ENCODE measurements around the gene KCNN4.
"Not testable (repeated sequence)": the region's sequence is repeated elsewhere in the genome, so short reads cannot be mapped to it uniquely, and the experiment has no call there.

KCNN4 gene

DNA sequence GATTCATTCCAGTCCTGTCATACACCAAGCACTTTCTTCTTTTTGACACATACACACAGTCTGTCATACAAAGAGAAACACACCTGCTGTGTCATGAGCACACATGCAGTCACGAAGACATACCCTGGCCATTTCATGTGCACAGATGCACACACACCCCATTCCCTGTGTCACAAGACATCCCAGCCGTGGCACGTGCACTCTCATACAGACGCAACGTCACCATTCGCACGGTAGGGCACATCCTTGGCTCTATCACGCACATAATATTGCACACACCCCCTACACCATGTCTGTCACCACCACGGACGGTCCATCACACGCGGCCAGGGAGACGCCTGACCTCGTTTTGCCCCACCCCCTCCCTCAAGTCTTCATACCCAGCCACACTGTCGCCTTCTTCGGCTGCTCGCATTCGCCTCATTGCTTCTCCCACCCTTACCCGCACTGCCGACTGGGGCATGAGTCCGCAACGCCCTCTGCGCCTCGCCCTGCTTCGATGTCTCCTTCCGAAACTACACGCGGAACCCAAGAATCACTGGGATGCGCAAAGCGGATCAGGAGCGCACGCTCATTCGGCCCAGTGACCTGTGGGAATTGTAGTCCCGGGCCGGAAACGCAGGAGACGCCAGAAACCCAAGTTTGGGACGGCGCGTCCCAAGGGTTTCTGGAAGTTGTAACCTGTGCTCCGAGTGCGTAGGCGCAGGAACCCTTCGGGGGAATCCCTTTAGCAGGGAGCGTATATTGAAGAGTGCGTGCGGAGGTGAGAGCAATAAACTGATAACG, 39.5 kb upstream of the KCNN4 start:
- Histone ChIP-seq H3K79me1 (ENCODE audit: low read length) (no peaks in the 10 kb centered on the region), H3K4me2 (ENCODE audit: low read length) (no peak overlapping the region), H2BK15ac (replicated peaks; ENCODE audit: low read depth) (no peak overlapping the region), H2BK120ac (ENCODE audit: low read depth, low read length) (no peak overlapping the region), H3K56ac (ENCODE audit: low read length) (no peak overlapping the region), H3K4ac (ENCODE audit: low read depth, low read length) (no peak overlapping the region), H4K5ac (ENCODE audit: low read length) (no peak overlapping the region), H3K27ac (ENCODE audit: low read depth, low read length) (no peak overlapping the region), H3K18ac (ENCODE audit: low read length) (no peak overlapping the region), H3K9ac (ENCODE audit: low read length) (no peak overlapping the region), H3K27me3 (ENCODE audit: insufficient read depth, low read length, poor library complexity) (no peaks in the 10 kb centered on the region), H2AK5ac (ENCODE audit: low read length) (no peak overlapping the region), H3K79me2 (ENCODE audit: control insufficient read depth, insufficient read depth, low read length) (no peaks in the 10 kb centered on the region), H3K23ac (ENCODE audit: low read length) (no peak overlapping the region), H3K36me3 (ENCODE audit: control insufficient read depth, insufficient read depth, low read length) (no peaks in the 10 kb centered on the region), H3K4me1 (ENCODE audit: control insufficient read depth, low read depth, low read length) (no peaks in the 10 kb centered on the region), H3K4me3 (ENCODE audit: low read length) (no peak overlapping the region), H2BK5ac (ENCODE audit: low read length) (no peak overlapping the region), H4K8ac (ENCODE audit: low read depth, low read length) (no peak overlapping the region)
- no peak for DNase-seq
- no CpG with 5 or more reads among the region's 48 CpGs for WGBS (ENCODE audit: extremely low coverage, insufficient coverage, low lambda C conversion rate)

DNA sequence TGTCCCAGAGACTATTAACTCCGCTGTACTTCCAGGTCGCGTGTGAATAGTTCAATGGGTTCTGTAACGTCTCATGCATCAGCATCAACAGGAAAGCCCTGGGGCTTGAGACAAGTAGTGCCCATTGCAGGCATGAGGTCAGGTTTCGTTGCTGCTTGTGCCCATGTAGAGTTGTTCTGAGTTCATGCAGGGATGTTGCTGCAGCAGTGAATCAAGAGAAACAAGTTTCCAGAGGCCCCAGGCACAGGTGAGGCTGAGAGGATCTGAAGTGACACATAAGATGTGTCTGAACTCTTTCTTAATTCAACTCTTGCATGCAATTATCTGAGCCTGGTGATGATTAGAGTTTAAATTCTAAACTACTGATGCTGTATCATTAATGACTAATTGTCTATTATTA, 37.7 kb upstream of the KCNN4 start:
- H4K5ac ChIP-seq (ENCODE audit: low read length): no peak overlapping the region
- no peak overlapping the region for H3K56ac ChIP-seq (ENCODE audit: low read length)
- H3K79me2 ChIP-seq (ENCODE audit: control insufficient read depth, insufficient read depth, low read length): no peaks in the 10 kb centered on the region
- H2BK5ac ChIP-seq (ENCODE audit: low read length): no peak overlapping the region
- WGBS (ENCODE audit: extremely low coverage, insufficient coverage, low lambda C conversion rate): no CpG with 5 or more reads among the region's 5 CpGs
- H3K4me1 ChIP-seq (ENCODE audit: control insufficient read depth, low read depth, low read length): no peaks in the 10 kb centered on the region
- H3K4ac ChIP-seq (ENCODE audit: low read depth, low read length): no peak overlapping the region
- H3K79me1 ChIP-seq (ENCODE audit: low read length): no peaks in the 10 kb centered on the region
- DNase-seq: no peak
- H2BK15ac ChIP-seq (replicated peaks; ENCODE audit: low read depth): no peak overlapping the region
- H3K4me3 ChIP-seq (ENCODE audit: low read length): no peak overlapping the region
- H3K27ac ChIP-seq (ENCODE audit: low read depth, low read length): no peak overlapping the region
- no peaks in the 10 kb centered on the region for H3K27me3 ChIP-seq (ENCODE audit: insufficient read depth, low read length, poor library complexity)
- H3K18ac ChIP-seq (ENCODE audit: low read length): no peak overlapping the region
- H2AK5ac ChIP-seq (ENCODE audit: low read length): no peak overlapping the region
- H2BK120ac ChIP-seq (ENCODE audit: low read depth, low read length): no peak overlapping the region
- H3K4me2 ChIP-seq (ENCODE audit: low read length): no peak overlapping the region
- no peak overlapping the region for H3K9ac ChIP-seq (ENCODE audit: low read length)
- H3K23ac ChIP-seq (ENCODE audit: low read length): no peak overlapping the region
- H3K36me3 ChIP-seq (ENCODE audit: control insufficient read depth, insufficient read depth, low read length): no peaks in the 10 kb centered on the region
- no peak overlapping the region for H4K8ac ChIP-seq (ENCODE audit: low read depth, low read length)

DNA sequence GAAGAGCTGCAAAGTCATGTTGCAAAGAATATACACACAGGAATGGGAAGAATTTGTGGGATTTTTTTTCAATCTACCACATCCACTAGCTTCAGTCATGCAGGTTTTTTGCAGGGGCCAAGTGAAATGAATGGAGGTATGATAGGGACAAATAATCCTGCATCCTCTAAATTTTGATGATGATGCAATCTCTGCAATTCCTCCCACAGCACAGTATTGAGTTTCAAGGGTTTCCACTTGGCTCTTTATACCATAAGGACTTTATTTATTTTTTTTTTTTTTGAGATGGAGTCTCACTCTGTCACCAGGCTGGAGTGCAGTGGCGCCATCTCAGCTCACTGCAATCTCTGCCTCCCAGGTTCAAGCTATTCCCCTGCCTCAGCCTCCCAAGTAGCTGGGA, 36.7 kb upstream of the KCNN4 start:
- not testable (repeated sequence) for H3K23ac ChIP-seq (ENCODE audit: low read length); H3K4ac ChIP-seq (ENCODE audit: low read depth, low read length); H3K36me3 ChIP-seq (ENCODE audit: control insufficient read depth, insufficient read depth, low read length); H2AK5ac ChIP-seq (ENCODE audit: low read length); H2BK15ac ChIP-seq (replicated peaks; ENCODE audit: low read depth); H3K27ac ChIP-seq (ENCODE audit: low read depth, low read length); H3K18ac ChIP-seq (ENCODE audit: low read length); H4K5ac ChIP-seq (ENCODE audit: low read length); H3K27me3 ChIP-seq (ENCODE audit: insufficient read depth, low read length, poor library complexity); DNase-seq; H3K56ac ChIP-seq (ENCODE audit: low read length); H3K4me3 ChIP-seq (ENCODE audit: low read length); H3K79me1 ChIP-seq (ENCODE audit: low read length); H2BK5ac ChIP-seq (ENCODE audit: low read length); H2BK120ac ChIP-seq (ENCODE audit: low read depth, low read length); H3K9ac ChIP-seq (ENCODE audit: low read length); H4K8ac ChIP-seq (ENCODE audit: low read depth, low read length); H3K4me1 ChIP-seq (ENCODE audit: control insufficient read depth, low read depth, low read length); H3K4me2 ChIP-seq (ENCODE audit: low read length); H3K79me2 ChIP-seq (ENCODE audit: control insufficient read depth, insufficient read depth, low read length)
- WGBS (ENCODE audit: extremely low coverage, insufficient coverage, low lambda C conversion rate): no CpG with 5 or more reads among the region's 1 CpG

DNA sequence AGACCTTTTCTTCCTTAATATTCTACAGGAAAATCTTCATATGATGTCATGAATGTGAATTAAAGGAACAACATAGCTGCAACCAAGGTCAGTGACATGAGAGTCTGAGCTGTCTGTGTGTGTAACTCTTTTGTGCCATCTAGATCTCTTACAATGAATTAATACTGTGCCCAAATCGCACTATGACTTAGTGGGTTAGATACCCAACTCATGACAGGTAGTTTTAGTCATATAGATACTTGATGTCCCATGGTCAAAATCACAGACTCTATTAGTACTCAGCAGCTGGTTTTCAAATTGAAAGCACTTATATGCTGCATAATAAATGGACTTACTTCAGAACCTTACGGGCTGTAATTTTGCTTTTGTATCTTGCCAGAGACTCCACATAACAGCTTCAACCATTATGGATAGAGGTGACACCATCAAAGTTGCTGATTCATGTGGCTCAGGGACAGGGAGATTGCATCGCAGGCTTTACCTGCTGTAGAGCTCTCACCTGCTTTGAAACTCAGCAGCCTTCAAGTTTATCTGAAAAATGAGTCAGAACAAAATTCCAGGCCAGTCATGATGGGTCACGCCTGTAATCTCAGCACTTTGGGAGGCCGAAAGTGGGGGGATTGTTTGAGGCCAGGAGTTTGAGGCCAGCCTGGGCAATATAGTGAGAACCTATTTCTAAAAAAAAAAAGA, 34.0 kb upstream of the KCNN4 start:
- no peak overlapping the region for H3K56ac ChIP-seq (ENCODE audit: low read length)
- no peak overlapping the region for H3K18ac ChIP-seq (ENCODE audit: low read length)
- no peaks in the 10 kb centered on the region for H3K4me1 ChIP-seq (ENCODE audit: control insufficient read depth, low read depth, low read length)
- no peak overlapping the region for H3K4ac ChIP-seq (ENCODE audit: low read depth, low read length)
- H4K5ac ChIP-seq (ENCODE audit: low read length): no peak overlapping the region
- H3K4me2 ChIP-seq (ENCODE audit: low read length): no peak overlapping the region
- H3K4me3 ChIP-seq (ENCODE audit: low read length): no peak overlapping the region
- DNase-seq: no peak
- H3K79me1 ChIP-seq (ENCODE audit: low read length): no peaks in the 10 kb centered on the region
- no peak overlapping the region for H2BK15ac ChIP-seq (replicated peaks; ENCODE audit: low read depth)
- WGBS (ENCODE audit: extremely low coverage, insufficient coverage, low lambda C conversion rate): no CpG with 5 or more reads among the region's 5 CpGs
- H2AK5ac ChIP-seq (ENCODE audit: low read length): no peak overlapping the region
- no peak overlapping the region for H3K9ac ChIP-seq (ENCODE audit: low read length)
- H3K27ac ChIP-seq (ENCODE audit: low read depth, low read length): no peak overlapping the region
- no peaks in the 10 kb centered on the region for H3K27me3 ChIP-seq (ENCODE audit: insufficient read depth, low read length, poor library complexity)
- no peak overlapping the region for H4K8ac ChIP-seq (ENCODE audit: low read depth, low read length)
- H2BK120ac ChIP-seq (ENCODE audit: low read depth, low read length): no peak overlapping the region
- no peaks in the 10 kb centered on the region for H3K36me3 ChIP-seq (ENCODE audit: control insufficient read depth, insufficient read depth, low read length)
- no peak overlapping the region for H2BK5ac ChIP-seq (ENCODE audit: low read length)
- no peaks in the 10 kb centered on the region for H3K79me2 ChIP-seq (ENCODE audit: control insufficient read depth, insufficient read depth, low read length)
- no peak overlapping the region for H3K23ac ChIP-seq (ENCODE audit: low read length)

DNA sequence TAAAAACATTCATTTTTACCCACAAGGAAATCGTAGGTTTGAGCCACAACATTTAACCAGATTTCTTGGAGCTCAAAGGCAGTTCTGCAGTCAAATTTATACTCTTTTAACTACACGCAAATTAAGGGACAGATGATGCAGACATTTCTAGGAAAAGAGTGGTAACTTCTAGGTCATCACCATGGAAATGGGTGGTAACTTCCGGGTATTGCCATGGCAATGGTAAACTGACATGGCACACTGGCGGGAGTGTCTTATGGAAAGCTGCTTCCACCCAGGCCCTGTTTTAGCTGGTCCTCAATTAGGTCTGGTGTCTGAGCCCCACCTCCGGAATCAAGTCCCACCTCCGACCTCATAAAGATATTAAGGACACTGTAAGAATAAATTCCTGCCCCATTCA, 31.9 kb upstream of the KCNN4 start:
- WGBS (ENCODE audit: extremely low coverage, insufficient coverage, low lambda C conversion rate): no CpG with 5 or more reads among the region's 6 CpGs
- Histone ChIP-seq H3K4me2 (ENCODE audit: low read length) (no peak overlapping the region), H3K36me3 (ENCODE audit: control insufficient read depth, insufficient read depth, low read length) (no peaks in the 10 kb centered on the region), H3K27ac (ENCODE audit: low read depth, low read length) (no peak overlapping the region), H3K4ac (ENCODE audit: low read depth, low read length) (no peak overlapping the region), H2BK5ac (ENCODE audit: low read length) (no peak overlapping the region), H3K18ac (ENCODE audit: low read length) (no peak overlapping the region), H4K5ac (ENCODE audit: low read length) (no peak overlapping the region), H3K9ac (ENCODE audit: low read length) (no peak overlapping the region), H3K23ac (ENCODE audit: low read length) (no peak overlapping the region), H3K27me3 (ENCODE audit: insufficient read depth, low read length, poor library complexity) (no peaks in the 10 kb centered on the region), H2BK15ac (replicated peaks; ENCODE audit: low read depth) (no peak overlapping the region), H3K79me2 (ENCODE audit: control insufficient read depth, insufficient read depth, low read length) (no peaks in the 10 kb centered on the region), H4K8ac (ENCODE audit: low read depth, low read length) (no peak overlapping the region), H2AK5ac (ENCODE audit: low read length) (no peak overlapping the region), H3K79me1 (ENCODE audit: low read length) (no peaks in the 10 kb centered on the region), H3K56ac (ENCODE audit: low read length) (no peak overlapping the region), H3K4me1 (ENCODE audit: control insufficient read depth, low read depth, low read length) (no peaks in the 10 kb centered on the region), H2BK120ac (ENCODE audit: low read depth, low read length) (no peak overlapping the region), H3K4me3 (ENCODE audit: low read length) (no peak overlapping the region)
- DNase-seq: no peak

Data from mesendoderm (in vitro differentiated cells).